Measurements from ENCODE around the gene TRHDE.

GRCh38 chr12:72281126-72281525 is 9.0 kb downstream of the TRHDE start:
- TF ChIP-seq CTCF (IDR thresholded peaks at IDR 0.05; ENCODE audit: poor library complexity, severe bottlenecking) (no peak), REST (IDR thresholded peaks at IDR 0.05; ENCODE audit: borderline replicate concordance) (no peak), POLR2AphosphoS5 (IDR thresholded peaks at IDR 0.05) (no peak), TAF1 (IDR thresholded peaks at IDR 0.05; ENCODE audit: low read depth) (no peak), RAD21 (conservative IDR thresholded peaks at IDR 0.05) (no peak), EP300 (conservative IDR thresholded peaks at IDR 0.05; ENCODE audit: poor library complexity, severe bottlenecking) (no peak), MXI1 (conservative IDR thresholded peaks at IDR 0.05; ENCODE audit: poor library complexity, severe bottlenecking) (no peak), SMC3 (conservative IDR thresholded peaks at IDR 0.05; ENCODE audit: poor library complexity) (no peak)
